K562 (cell line): ENCODE measurements around the gene UMODL1. TPM values are rescaled to one million over a fixed set of nuclear protein-coding genes. Genes with fewer than 3 reads are reported as not detected.

ENCODE experiments used
- FOSL1 ChIP-seq: fragments of 200-800 bp; sonication (Bioruptor generic); conservative IDR thresholded peaks from 2 replicates; pipeline ENCODE4 v1.6.1; 2016; ENCODE audit warnings: missing genetic modification characterization, missing compliant biosample characterization
- NFATC3 ChIP-seq: fragments of 450-650 bp; IDR thresholded peaks from 2 replicates; pipeline ENCODE4 v1.6.1; 2017; ENCODE audit warnings: mild to moderate bottlenecking
- SIRT6 ChIP-seq: IDR thresholded peaks from one replicate; pipeline ENCODE4 v1.6.1; 2012; ENCODE audit warnings: low read depth, mild to moderate bottlenecking, control low read depth, inconsistent platforms, low read length, moderate library complexity
- SNIP1 ChIP-seq: fragments of 450-650 bp; IDR thresholded peaks from 2 replicates; pipeline ENCODE4 v1.7.1; 2017; ENCODE audit warnings: low read depth, mild to moderate bottlenecking
- TOE1 ChIP-seq, 2 experiments: fragments of 450-650 bp in 1 of 2; sonication (generic) in 1 of 2; formaldehyde crosslinking in 1 of 2; IDR thresholded peaks; 2 replicates each; pipeline versions ENCODE4 v1.7.1 to v1.8.0; 2016 to 2022; ENCODE audit warnings: borderline replicate concordance in 2 of 2, mild to moderate bottlenecking in 2 of 2, antibody characterized with exemption in 1 of 2, inconsistent platforms in 1 of 2, low read depth in 1 of 2, missing genetic modification reagents in 1 of 2, moderate library complexity in 1 of 2
- TSC22D4 ChIP-seq: fragments of 450-650 bp; IDR thresholded peaks from 2 replicates; pipeline ENCODE4 v1.6.1; 2016; ENCODE audit warnings: missing genetic modification characterization, missing biosample characterization, control low read depth
- USF2 ChIP-seq: sonication (generic); formaldehyde crosslinking; IDR thresholded peaks from 2 replicates; pipeline ENCODE4 v1.5.0; 2020; ENCODE audit warnings: missing genetic modification reagents
- ZBTB43 ChIP-seq: sonication (generic); formaldehyde crosslinking; IDR thresholded peaks from 2 replicates; pipeline ENCODE4 v1.8.0; 2023; ENCODE audit warnings: mild to moderate bottlenecking, missing genetic modification reagents
- ZFP36 ChIP-seq: fragments of 150-350 bp; IDR thresholded peaks from 2 replicates; pipeline ENCODE4 v1.6.1; 2018; ENCODE audit warnings: low read length, low read depth; ENCODE audit not compliant: partially characterized antibody
- polyA plus RNA-seq, 8 experiments: library from polyadenylated mRNA; depleted of rRNA in 4 of 8; stranded (reverse) in 5 of 8; unstranded in 3 of 8; fragments of >200 nt; fragmentation: Nextera tagmentation in 2 of 8; fragmentation: Illumina TruSeq in 1 of 8; extraction: Ambion mirVana in 2 of 8; extraction: Trizol in 1 of 8; gene quantifications; 2 replicates each; pipeline versions ENCODE4 v1.2.1 to v1.2.3, GENCODE V29; 2011 to 2014; ENCODE audit warnings: inconsistent platforms in 1 of 8, missing spikeins in 1 of 8
- total RNA-seq, 7 experiments: library from RNA; depleted of rRNA in 6 of 7; stranded (reverse); fragments of >200 nt in 6 of 7; fragmentation: Illumina TruSeq in 2 of 7; extraction: Trizol in 2 of 7; gene quantifications; 2 replicates each; pipeline versions ENCODE4 v1.2.1 to v1.2.3, GENCODE V29; 2011 to 2021; ENCODE audit warnings: low replicate concordance in 1 of 7
- TF ChIP-seq, protein P1 (sequence below): fragments of 450-650 bp; IDR thresholded peaks from 2 replicates; pipeline ENCODE4 v1.6.1; 2016

Gene UMODL1
- total and polyA plus RNA-seq, 9 of the 15 experiments (the other 6 are each of a cell fraction or from before 2014, with no cell fraction given), result not detected

GRCh38 chr21:42140196-42140934 is 69.2 kb downstream of the UMODL1 start (continued):
- TF ChIP-seq USF2, result peak; percentile 84
- TF ChIP-seq ZFP36, result no peak
- no peak for TF ChIP-seq FOSL1 (tag)
- no peak for TF ChIP-seq SNIP1
- TF ChIP-seq, protein P1, sequence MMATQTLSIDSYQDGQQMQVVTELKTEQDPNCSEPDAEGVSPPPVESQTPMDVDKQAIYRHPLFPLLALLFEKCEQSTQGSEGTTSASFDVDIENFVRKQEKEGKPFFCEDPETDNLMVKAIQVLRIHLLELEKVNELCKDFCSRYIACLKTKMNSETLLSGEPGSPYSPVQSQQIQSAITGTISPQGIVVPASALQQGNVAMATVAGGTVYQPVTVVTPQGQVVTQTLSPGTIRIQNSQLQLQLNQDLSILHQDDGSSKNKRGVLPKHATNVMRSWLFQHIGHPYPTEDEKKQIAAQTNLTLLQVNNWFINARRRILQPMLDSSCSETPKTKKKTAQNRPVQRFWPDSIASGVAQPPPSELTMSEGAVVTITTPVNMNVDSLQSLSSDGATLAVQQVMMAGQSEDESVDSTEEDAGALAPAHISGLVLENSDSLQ, result no peak
- TF ChIP-seq TOE1 (IDR thresholded peaks at IDR 0.05; ENCODE audit: borderline replicate concordance), result peak; percentile 73; the same call in 1 of the 2 replicates
- TF ChIP-seq TOE1 (CRISPR knock-in tag; IDR thresholded peaks at IDR 0.05; ENCODE audit: borderline replicate concordance, low read depth), result no peak
- TF ChIP-seq TSC22D4, result no peak
- TF ChIP-seq NFATC3, result no peak
- TF ChIP-seq ZBTB43 (CRISPR knock-in tag), result no peak
- no peak for TF ChIP-seq SIRT6
